GM19328 (cell line): ENCODE results near the gene NRXN3.
"Not testable (repeated sequence)": the region's sequence is repeated elsewhere in the genome, so short reads cannot be mapped to it uniquely, and the experiment has no call there.

Experiments used
- ATAC-seq: cut with Tn5 transposase; IDR thresholded peaks from one replicate; pipeline ENCODE4 v1.9.1; 2021; ENCODE audit warnings: mild to moderate bottlenecking, moderate library complexity; ENCODE audit not compliant: unreplicated experiment

Gene NRXN3

GRCh38 chr14:79734151-79734550, 1564.0 kb downstream of the NRXN3 start:
- no peak for ATAC-seq

GRCh38 chr14:79734656-79735055, 1564.5 kb downstream of the NRXN3 start:
- ATAC-seq, result no peak

GRCh38 chr14:79735121-79735520, 1564.9 kb downstream of the NRXN3 start:
- no peak for ATAC-seq

- ATAC-seq, result no peak
Observed at GRCh38 chr14:79740066-79740601, 1570.0 kb downstream of the NRXN3 start.

GRCh38 chr14:79742142-79742541, 1572.0 kb downstream of the NRXN3 start:
- no peak for ATAC-seq

GRCh38 chr14:79745046-79745445, 1574.9 kb downstream of the NRXN3 start:
- ATAC-seq, result no peak

- ATAC-seq, result no peak
Observed at GRCh38 chr14:79749065-79749464, 1578.9 kb downstream of the NRXN3 start.

GRCh38 chr14:79758985-79759384, 1588.8 kb downstream of the NRXN3 start:
- ATAC-seq, result no peak

- no peak for ATAC-seq
Observed at GRCh38 chr14:79764323-79764722, 1594.2 kb downstream of the NRXN3 start.

GRCh38 chr14:79766511-79766910, 1596.3 kb downstream of the NRXN3 start:
- ATAC-seq, result no peak

- no peak for ATAC-seq
Observed at GRCh38 chr14:79767251-79767650, 1597.1 kb downstream of the NRXN3 start.

GRCh38 chr14:79767721-79768120, 1597.5 kb downstream of the NRXN3 start:
- not testable (repeated sequence) for ATAC-seq

GRCh38 chr14:79781882-79782281, 1611.7 kb downstream of the NRXN3 start:
- ATAC-seq, result no peak

- ATAC-seq, result no peak
Observed at GRCh38 chr14:79783041-79783440, 1612.9 kb downstream of the NRXN3 start.

GRCh38 chr14:79786522-79786921, 1616.3 kb downstream of the NRXN3 start:
- no peak for ATAC-seq

GRCh38 chr14:79788346-79788745, 1618.2 kb downstream of the NRXN3 start:
- ATAC-seq, result no peak

GRCh38 chr14:79791055-79791732, 1621.0 kb downstream of the NRXN3 start:
- no peak for ATAC-seq

GRCh38 chr14:79802093-79802492, 1631.9 kb downstream of the NRXN3 start:
- no peak for ATAC-seq

- ATAC-seq, result no peak
Observed at GRCh38 chr14:79805636-79806035, 1635.5 kb downstream of the NRXN3 start.

- ATAC-seq, result no peak
Observed at GRCh38 chr14:79809849-79810612, 1639.9 kb downstream of the NRXN3 start.

- ATAC-seq, result no peak
Observed at GRCh38 chr14:79820866-79821535, 1650.8 kb downstream of the NRXN3 start.

GRCh38 chr14:79822034-79822433, 1651.9 kb downstream of the NRXN3 start:
- ATAC-seq, result no peak
